Activated CD4-positive, alpha-beta memory T cell treated with anti-CD3 and anti-CD28 coated beads, Interleukin-2, amount 10 ng/mL, durations not matched to agents 7 days and 5 days (primary cell): ENCODE measurements around the gene NDUFAF8. TPM values are rescaled to one million over a fixed set of nuclear protein-coding genes. Genes with fewer than 3 reads are reported as not detected.

Source experiments
- CTCF ChIA-PET: fragments of 350-600 bp; sonication (Branson Sonifier 250); formaldehyde crosslinking; loops from one replicate; lab custom pipeline; 2021; ENCODE audit warnings: antibody characterized with exemption, inconsistent platforms; lab: Charles Lee
- POLR2A ChIA-PET: fragments of 350-600 bp; sonication (Branson Sonifier 250); formaldehyde crosslinking; loops from one replicate; lab custom pipeline; 2021; ENCODE audit warnings: antibody characterized with exemption; lab: Charles Lee
- DNase-seq: peaks from one replicate; pipeline ENCODE4 v3.0.0-alpha.2; 2020
- H3K27ac Mint-ChIP-seq: one replicate; pipeline ENCODE4 v1.8.0; 2021; ENCODE audit warnings: mild to moderate bottlenecking, mixed read lengths
- H3K27me3 Mint-ChIP-seq: one replicate; pipeline ENCODE4 v1.8.0; 2021; ENCODE audit warnings: mixed read lengths
- H3K36me3 Mint-ChIP-seq: one replicate; pipeline ENCODE4 v1.8.0; 2021; ENCODE audit warnings: low read depth, mixed read lengths
- H3K4me1 Mint-ChIP-seq: one replicate; pipeline ENCODE4 v1.8.0; 2021; ENCODE audit warnings: mixed read lengths
- H3K4me3 Mint-ChIP-seq: one replicate; pipeline ENCODE4 v1.8.0; 2021; ENCODE audit warnings: mild to moderate bottlenecking, mixed read lengths
- H3K9me3 Mint-ChIP-seq: one replicate; pipeline ENCODE4 v1.8.0; 2021; ENCODE audit warnings: mixed read lengths
- total RNA-seq, 2 experiments: library from RNA; stranded (reverse); gene quantifications; one replicate each; pipeline ENCODE4 v1.2.3, GENCODE V29; 2021

The NDUFAF8 gene
- total RNA-seq, 2 experiments from 2014 or later = 27.8 to 33.5 TPM

DNA sequence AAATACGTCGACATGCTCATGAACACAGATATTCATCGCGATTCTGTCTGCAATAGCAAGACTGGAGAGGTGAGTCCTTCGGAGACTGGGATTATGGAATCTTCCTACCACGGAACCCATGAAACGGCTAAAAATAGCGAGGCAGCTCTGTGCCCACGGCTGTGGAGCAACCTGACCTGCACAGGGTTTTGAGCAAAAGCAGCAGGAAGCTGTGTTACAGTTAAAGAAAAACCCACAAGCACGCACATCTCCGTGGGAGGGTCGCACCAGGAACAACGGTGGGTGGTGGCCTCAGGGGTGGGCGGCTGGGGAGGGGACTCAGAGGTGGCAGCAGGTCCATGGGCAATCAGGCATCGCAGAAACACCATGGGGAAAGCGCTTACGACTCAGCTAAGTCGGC lies 31.2 kb downstream of the NDUFAF8 start:
- H3K4me1 Mint-ChIP-seq = peaks cover 6% of the 10 kb centered on the region

DNA sequence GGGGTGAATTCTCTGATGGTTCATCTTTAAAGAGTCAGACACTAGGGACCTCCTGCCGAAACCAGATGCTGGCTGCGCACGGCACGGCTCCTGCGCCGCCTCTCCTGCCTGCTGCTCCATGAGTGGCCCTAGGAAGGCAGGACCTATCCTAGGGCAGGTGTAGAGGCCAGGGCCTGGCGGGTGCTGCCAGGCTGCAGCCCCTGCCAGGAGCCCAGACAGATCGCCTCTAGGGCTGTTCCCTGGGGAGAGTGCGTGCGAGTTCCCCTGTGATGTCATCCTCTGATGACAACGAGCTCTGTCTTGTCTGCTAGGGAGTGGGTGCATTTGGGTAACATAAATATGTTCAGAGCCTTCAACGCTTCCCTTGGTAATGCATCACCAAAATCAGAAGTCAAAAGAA lies 32.1 kb downstream of the NDUFAF8 start:
- Mint-ChIP-seq H3K4me1 (peaks cover 4% of the 10 kb centered on the region), H3K27me3 (no peaks in the 10 kb centered on the region), H3K36me3 (peaks cover 49% of the 10 kb centered on the region), H3K27ac (no peak overlapping the region), H3K4me3 (no peak overlapping the region), H3K9me3 (no peaks in the 10 kb centered on the region)
- ChIA-PET POLR2A (no interaction called here), CTCF (interaction anchor here (0.6 kb wide), 1 partner anchor 60 kb away, joined by 4 read pairs; no protein-coding TSS in a partner anchor)
- no peak for DNase-seq

More for the DNA sequence above, 31.2 kb downstream of the NDUFAF8 start:
- Mint-ChIP-seq H3K36me3 (peaks cover 51% of the 10 kb centered on the region), H3K4me3 (no peak overlapping the region), H3K27ac (no peak overlapping the region), H3K9me3 (no peaks in the 10 kb centered on the region), H3K27me3 (no peaks in the 10 kb centered on the region)
- no peak for DNase-seq
- CTCF ChIA-PET = no interaction called here
- POLR2A ChIA-PET = no interaction called here

DNA sequence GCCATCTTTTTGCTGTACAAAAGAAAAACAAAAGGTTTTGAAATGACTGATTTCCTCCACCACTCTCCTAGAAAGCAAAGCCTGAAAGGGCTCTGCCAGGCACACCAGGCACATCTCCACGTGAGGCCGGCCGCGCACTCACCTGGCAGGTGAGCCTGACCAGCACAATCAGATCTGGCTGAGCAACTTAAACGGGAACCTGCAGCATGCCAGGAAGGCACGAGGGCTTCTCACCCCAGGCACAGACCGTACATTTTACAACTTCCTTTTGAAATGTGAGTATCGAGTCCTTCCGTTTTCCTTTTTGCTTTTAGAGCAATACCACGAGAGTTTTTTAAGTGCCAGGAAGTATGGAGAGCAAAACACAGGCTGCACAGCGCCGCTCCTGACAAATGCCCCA lies 33.5 kb downstream of the NDUFAF8 start:
- peak overlapping the region; percentile 34 for H3K27ac Mint-ChIP-seq
- POLR2A ChIA-PET = no interaction called here
- H3K36me3 Mint-ChIP-seq = peaks cover 55% of the 10 kb centered on the region
- no peaks in the 10 kb centered on the region for H3K9me3 Mint-ChIP-seq
- H3K4me3 Mint-ChIP-seq = no peak overlapping the region
- DNase-seq = no peak
- no peaks in the 10 kb centered on the region for H3K27me3 Mint-ChIP-seq
- H3K4me1 Mint-ChIP-seq = peaks cover 4% of the 10 kb centered on the region
- CTCF ChIA-PET = no interaction called here

DNA sequence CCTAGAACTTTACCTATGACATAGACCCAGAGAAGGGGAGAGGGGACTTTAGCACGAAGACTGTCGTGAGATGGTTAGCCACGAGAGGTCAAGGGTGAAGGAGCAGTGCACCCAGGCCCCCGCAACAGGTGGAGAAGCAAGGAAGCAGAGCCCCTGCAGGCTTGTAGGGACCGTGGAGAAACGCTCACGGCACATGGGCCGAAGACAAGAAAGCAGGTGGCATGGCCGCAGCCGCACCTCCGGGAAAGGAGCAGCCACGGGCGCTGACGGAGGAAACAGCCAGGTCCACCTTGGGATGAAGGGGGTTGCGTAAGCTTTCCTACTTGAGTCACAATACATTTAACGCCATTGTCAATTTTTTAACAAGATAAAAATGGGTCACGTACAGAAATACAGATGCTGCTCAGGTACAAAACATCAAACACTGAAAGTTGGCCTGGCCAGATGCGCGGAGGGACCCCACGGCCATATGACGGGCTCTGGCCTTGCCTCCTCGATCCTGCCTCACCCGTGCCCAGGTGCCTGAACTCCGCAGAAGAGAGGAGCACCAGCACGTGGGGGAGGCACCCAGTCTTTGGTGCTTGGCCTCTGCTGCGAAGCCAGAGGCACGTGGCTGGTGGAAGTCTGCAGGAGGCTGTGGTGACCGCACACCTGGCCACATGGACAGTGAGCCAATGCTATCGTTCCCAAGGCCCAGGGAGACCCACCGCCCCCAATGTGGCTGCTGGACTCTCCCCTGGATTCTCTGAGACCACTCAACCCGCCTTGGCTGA lies 34.8 kb downstream of the NDUFAF8 start:
- H3K27ac Mint-ChIP-seq = no peak overlapping the region
- DNase-seq = no peak
- H3K36me3 Mint-ChIP-seq = peaks cover 52% of the 10 kb centered on the region
- no peak overlapping the region for H3K4me3 Mint-ChIP-seq
- ChIA-PET POLR2A (no interaction called here), CTCF (no interaction called here)
- H3K4me1 Mint-ChIP-seq = peaks cover 4% of the 10 kb centered on the region
- H3K27me3 Mint-ChIP-seq = no peaks in the 10 kb centered on the region
- no peaks in the 10 kb centered on the region for H3K9me3 Mint-ChIP-seq

DNA sequence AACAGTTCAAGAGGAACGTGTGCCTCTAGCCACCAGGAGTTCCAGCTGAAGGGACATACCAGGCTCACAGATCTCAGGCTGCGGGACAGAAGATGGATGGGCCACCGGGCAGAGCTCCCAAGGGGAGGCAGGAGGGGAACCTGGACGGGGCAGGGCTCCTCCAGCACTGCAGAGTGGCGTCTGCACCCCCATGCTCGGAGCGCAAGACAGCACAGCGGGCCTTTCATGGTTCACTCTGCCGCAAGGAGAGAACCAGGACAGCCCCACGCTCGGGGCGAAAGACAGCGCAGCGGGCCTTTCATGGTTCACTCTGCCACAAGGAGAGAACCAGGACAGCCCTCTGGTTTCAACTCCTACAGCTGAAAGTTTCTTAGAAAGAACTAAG lies 35.3 kb downstream of the NDUFAF8 start:
- Mint-ChIP-seq H3K27ac (no peak overlapping the region), H3K27me3 (no peaks in the 10 kb centered on the region), H3K36me3 (peaks cover 51% of the 10 kb centered on the region), H3K9me3 (no peaks in the 10 kb centered on the region), H3K4me1 (peaks cover 4% of the 10 kb centered on the region), H3K4me3 (no peak overlapping the region)
- POLR2A ChIA-PET = no interaction called here
- CTCF ChIA-PET = no interaction called here
- no peak for DNase-seq

DNA sequence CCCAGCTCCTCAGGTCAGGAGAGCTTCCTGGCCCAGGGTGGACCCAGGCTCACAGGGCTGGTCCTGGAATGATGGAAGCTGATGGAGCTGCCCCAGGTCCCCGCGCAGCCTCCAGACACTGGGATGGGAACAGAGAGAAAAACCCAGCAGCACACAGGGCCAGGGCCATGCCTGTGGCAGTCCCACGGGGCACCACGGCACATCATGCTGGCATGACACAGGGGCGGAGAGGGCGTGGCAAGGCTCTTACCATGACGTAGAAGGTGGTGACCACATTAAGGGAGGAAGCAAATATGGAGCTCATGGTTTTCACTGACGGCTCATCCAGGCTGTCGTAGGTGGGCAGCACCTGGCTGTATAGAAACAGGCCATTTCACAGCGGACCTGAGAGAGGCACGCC lies 37.7 kb downstream of the NDUFAF8 start:
- peaks cover 49% of the 10 kb centered on the region for H3K36me3 Mint-ChIP-seq

DNA sequence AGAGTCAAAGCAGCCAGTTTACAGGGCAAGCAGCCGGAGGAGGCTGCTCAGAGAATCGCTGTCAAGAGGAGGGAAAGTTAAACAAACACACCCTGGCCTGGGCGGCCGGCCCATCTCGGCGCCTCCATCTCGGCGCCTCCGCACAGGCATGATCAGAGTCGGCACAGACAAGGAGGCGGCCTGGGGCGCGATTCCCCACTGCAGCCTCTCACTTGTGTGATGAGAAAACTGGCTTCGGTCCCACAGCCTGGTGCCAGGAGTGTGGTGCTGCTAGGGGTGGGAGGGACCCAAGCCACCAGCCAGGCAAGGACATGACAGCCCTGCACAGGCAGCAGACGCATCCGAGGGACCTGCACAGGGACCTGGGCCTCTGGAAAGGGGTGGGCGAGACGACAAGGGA lies 38.3 kb downstream of the NDUFAF8 start:
- CTCF ChIA-PET = no interaction called here
- H3K27me3 Mint-ChIP-seq = no peaks in the 10 kb centered on the region

More for the DNA sequence above, 37.7 kb downstream of the NDUFAF8 start:
- Mint-ChIP-seq H3K4me1 (peaks cover 4% of the 10 kb centered on the region), H3K9me3 (no peaks in the 10 kb centered on the region), H3K27ac (no peak overlapping the region), H3K27me3 (no peaks in the 10 kb centered on the region), H3K4me3 (no peak overlapping the region)
- POLR2A ChIA-PET = no interaction called here
- no peak for DNase-seq
- CTCF ChIA-PET = no interaction called here

DNA sequence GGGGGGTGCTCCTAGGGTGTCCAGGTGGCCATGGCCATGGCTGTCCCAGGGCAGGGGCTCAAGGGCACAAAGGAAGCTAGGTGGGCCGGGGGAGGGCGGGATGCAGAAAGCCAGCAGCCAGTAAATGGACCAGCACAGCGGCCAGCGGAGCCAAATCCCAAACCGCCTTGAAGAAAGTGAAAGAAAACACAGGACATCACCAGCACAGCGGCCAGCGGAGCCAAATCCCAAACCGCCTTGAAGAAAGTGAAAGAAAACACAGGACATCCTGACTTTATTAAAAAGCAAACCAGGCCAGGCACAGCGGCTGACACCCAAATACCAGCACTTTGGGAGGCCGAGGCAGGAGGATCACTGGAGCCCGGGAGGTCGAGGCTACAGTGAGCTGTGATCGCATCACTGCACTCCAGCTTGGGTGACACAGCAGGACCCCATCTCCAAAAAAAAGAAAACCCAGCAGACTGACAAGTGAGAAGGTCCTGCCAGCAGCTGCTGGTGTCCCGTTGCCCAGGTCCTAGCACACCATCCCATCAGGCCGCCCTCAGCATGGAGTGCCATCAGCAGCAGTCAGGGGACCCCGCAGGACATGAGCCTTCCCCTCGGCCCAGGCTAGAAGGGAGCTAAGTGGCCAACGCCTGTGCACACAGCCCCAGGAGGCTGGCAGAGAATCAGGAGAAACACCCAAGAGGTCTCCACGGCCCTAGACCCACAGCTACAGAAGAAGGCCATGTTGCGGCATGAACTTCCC lies 39.0 kb downstream of the NDUFAF8 start:
- Mint-ChIP-seq H3K4me1 (peaks cover 1% of the 10 kb centered on the region), H3K27me3 (no peaks in the 10 kb centered on the region), H3K4me3 (no peak overlapping the region), H3K36me3 (peaks cover 44% of the 10 kb centered on the region), H3K9me3 (no peaks in the 10 kb centered on the region), H3K27ac (no peak overlapping the region)
- ChIA-PET CTCF (no interaction called here), POLR2A (interaction anchor here (1.0 to 2.0 kb wide), 3 partner anchors 17 to 230 kb away, joined by 3 to 7 read pairs (median 4); partner anchors contain the start of genes NDUFAF8, SLC38A10 and TEPSIN)
- DNase-seq = no peak

More for the DNA sequence above, 38.3 kb downstream of the NDUFAF8 start:
- H3K9me3 Mint-ChIP-seq = no peaks in the 10 kb centered on the region
- peaks cover 47% of the 10 kb centered on the region for H3K36me3 Mint-ChIP-seq
- no peak overlapping the region for H3K27ac Mint-ChIP-seq
- H3K4me1 Mint-ChIP-seq = peaks cover 4% of the 10 kb centered on the region
- no peak for DNase-seq
- POLR2A ChIA-PET = no interaction called here
- no peak overlapping the region for H3K4me3 Mint-ChIP-seq

DNA sequence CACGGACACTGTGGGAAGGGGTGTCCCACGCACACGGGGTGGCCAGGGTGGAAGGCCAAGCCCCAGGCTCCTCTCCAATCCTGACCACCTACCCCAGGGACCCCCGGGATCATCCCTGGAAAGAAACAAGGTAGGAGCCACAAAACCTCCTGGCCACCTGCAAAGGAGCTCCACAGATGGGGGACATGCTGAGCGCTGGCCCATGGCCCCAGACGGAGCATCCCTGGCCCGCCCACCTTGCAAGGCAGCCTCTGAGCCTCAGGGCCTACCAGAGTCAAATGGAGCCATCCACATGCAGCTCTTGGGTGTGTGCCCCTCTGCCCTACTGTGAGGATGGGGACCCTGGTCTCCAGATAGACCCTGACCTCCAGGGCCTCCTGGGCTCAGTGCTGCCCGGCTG lies 39.7 kb downstream of the NDUFAF8 start:
- Mint-ChIP-seq H3K27ac (no peak overlapping the region), H3K36me3 (peaks cover 39% of the 10 kb centered on the region), H3K4me1 (peaks cover 1% of the 10 kb centered on the region), H3K4me3 (no peak overlapping the region), H3K27me3 (no peaks in the 10 kb centered on the region), H3K9me3 (no peaks in the 10 kb centered on the region)
- ChIA-PET CTCF (interaction anchor here (1.6 kb wide), 1 partner anchor 206 kb away, joined by 4 read pairs; no protein-coding TSS in a partner anchor), POLR2A (interaction anchor here (1.0 to 2.0 kb wide), 3 partner anchors 16 to 230 kb away, joined by 3 to 7 read pairs (median 4); partner anchors contain the start of genes NDUFAF8, SLC38A10 and TEPSIN)
- DNase-seq = no peak

DNA sequence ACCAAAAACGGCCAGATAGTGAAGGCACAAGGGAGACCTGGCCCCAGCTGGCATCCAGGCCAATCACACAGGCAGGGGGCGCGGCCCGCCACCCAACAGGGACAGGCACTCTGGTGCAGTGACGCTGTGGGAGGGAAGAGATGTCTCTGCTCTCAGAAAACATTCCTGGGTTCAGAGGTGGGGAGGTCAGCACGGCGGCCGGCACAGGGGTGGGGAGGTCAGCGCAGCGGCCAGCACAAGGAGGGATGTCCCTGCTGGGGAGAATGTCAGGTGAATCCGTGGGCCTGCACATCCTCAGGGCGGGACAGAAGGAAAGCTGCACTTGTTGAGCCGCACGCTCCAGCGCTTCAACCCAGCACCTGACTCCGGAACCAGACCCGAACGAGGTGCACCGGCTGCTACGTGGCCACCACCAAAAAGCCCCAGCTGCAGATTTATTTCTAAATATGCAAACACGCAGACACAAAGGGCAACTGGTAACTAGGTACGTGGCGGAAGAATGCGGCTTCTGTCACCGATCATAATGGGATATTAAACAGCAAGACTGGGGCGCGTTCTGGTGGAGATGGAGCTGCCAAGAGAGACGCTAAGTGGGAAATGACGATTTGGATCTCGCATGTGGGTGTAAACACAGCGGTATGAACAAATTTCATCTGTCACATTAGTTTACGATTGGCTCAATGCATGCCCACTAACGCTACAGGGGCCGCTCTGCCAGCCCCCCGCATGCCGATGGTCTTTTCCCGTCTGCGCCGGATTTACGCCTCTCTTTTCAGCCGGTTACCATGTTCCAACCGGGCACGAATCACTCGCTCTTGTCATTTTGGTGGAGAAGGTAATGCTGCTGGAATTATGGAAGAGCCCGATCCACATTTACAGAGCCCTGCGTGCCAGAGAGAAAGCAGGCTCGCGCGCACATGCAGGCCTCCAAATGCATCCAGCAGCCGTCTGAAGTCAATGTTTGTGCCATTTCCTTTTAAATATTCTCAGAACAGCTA lies 40.5 kb downstream of the NDUFAF8 start:
- Mint-ChIP-seq H3K27me3 (no peaks in the 10 kb centered on the region), H3K4me3 (no peak overlapping the region), H3K27ac (no peak overlapping the region), H3K9me3 (no peaks in the 10 kb centered on the region), H3K4me1 (peaks cover 6% of the 10 kb centered on the region), H3K36me3 (peaks cover 44% of the 10 kb centered on the region)
- no peak for DNase-seq
- ChIA-PET CTCF (interaction anchor here (1.6 kb wide), 1 partner anchor 205 kb away, joined by 4 read pairs; no protein-coding TSS in a partner anchor), POLR2A (interaction anchor here (1.0 to 2.0 kb wide), 2 partner anchors 16 to 229 kb away, joined by 4 to 7 read pairs; partner anchors contain the start of gene SLC38A10)

DNA sequence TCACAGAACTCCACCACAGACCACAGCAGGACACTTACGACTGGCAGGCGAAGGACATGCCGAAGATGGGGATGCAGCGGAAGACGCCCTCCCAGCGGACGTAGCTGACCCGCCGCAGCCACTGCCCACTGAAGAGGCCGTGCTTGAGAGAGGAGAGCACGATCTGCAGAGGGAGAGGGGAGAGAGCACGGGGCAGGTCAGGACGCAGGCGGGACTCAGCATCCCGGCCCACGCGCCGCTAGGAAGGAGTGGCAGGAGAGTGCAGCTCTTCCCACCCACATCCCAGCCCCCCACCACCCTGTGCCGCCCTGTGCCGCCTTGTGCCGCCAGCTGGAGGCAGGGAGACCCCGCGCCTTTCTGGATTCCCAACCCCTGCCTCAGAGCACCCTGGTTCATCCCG lies 41.5 kb downstream of the NDUFAF8 start:
- Mint-ChIP-seq H3K27me3 (no peaks in the 10 kb centered on the region), H3K9me3 (no peaks in the 10 kb centered on the region), H3K27ac (no peak overlapping the region), H3K4me1 (peaks cover 16% of the 10 kb centered on the region), H3K36me3 (peaks cover 52% of the 10 kb centered on the region), H3K4me3 (no peak overlapping the region)
- DNase-seq = no peak
- POLR2A ChIA-PET = interaction anchor here (1.0 kb wide), 2 partner anchors 11 to 42 kb away, joined by 3 read pairs; partner anchors contain the start of gene TEPSIN
- CTCF ChIA-PET = interaction anchor here (1.6 kb wide), 1 partner anchor 204 kb away, joined by 4 read pairs; no protein-coding TSS in a partner anchor

DNA sequence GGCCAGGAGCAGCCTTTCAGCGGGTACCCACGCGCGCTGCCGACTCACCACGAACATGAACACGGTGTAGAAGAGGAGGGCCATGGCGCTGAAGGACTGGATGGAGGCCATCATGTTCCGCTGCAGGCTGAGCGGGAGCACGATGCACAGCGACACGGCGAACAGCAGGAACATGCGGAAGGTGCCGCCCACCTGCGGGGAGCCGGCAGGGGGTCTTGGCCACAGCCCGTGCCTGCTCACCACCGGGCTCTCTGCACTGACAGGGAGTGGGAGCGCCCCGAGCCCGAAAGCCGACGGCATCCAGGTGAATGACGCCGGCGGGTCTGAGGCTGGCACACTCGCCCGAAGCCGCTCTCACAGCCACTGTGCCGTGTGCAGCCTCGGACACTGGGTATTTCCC lies 43.0 kb downstream of the NDUFAF8 start:
- Mint-ChIP-seq H3K9me3 (no peaks in the 10 kb centered on the region), H3K36me3 (peaks cover 49% of the 10 kb centered on the region), H3K27ac (no peak overlapping the region), H3K27me3 (no peaks in the 10 kb centered on the region), H3K4me3 (no peak overlapping the region), H3K4me1 (peaks cover 32% of the 10 kb centered on the region)
- no peak for DNase-seq
- ChIA-PET POLR2A (no interaction called here), CTCF (interaction anchor here (1.2 kb wide), 1 partner anchor 10 kb away, joined by 3 read pairs; no protein-coding TSS in a partner anchor)
